HG03521 (cell line): ENCODE data around the gene IMMP2L.
"Not testable (repeated sequence)": the region's sequence is repeated elsewhere in the genome, so short reads cannot be mapped to it uniquely, and the experiment has no call there.

ENCODE experiments used
- ATAC-seq: cut with Tn5 transposase; IDR thresholded peaks from one replicate; pipeline ENCODE4 v1.9.1; 2021; ENCODE audit warnings: mild to moderate bottlenecking, moderate library complexity; ENCODE audit not compliant: unreplicated experiment

IMMP2L gene

DNA sequence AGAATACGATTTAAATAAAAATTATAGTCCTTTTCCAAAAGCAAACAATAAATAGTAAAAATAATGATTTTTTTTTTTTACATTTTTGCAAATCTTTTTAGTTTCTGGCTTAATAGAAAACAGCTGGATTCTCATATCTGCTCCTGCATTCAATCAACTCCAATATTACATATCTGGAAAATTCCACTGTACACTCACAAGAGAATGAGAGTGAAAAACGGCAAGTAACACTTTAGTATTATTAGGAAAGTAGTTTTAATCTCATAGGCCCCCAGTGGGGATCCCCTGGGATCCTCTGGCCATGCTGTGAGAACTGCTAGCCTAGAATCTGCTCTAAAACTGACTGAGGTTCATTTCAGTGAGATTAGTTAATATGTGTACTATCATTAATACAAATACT is 599.9 kb downstream of the IMMP2L start:
- ATAC-seq, result no peak

DNA sequence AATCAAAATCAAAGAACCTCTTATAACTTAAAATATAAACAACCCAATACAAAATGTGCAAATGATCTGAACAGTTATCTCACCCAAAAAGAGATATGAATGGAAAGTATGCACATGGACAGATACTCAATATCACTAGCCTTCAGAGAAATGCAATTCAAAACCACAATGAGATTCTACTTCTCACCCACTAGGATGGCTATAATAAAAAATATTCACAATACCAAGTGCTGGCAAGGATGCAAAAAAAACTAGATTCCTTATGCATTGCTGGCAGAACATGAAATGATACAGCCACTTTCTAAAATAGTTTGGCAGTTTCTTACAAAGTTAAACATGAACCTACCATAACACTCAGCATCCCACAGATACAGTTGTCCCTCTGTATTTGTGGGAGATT is 601.5 kb downstream of the IMMP2L start:
- ATAC-seq, result no peak

DNA sequence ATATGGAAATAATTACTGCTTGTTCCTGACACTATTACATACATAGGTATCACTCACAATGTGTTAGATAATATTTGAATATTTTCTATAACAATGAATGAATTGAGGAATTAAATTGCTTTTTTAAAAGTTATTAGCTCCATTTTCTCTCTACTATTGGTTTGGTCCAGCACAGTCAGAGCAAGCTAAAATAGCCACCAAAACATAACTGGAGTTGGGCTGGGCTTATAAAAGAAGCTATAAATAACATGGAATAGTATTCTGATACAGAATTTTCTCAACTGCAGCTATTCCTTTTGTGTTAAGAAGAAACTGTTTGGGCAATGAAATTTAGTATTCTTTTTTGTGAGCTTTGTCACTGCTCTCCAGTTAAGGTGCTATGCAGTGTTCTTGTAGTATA is 614.0 kb downstream of the IMMP2L start:
- ATAC-seq, result no peak

DNA sequence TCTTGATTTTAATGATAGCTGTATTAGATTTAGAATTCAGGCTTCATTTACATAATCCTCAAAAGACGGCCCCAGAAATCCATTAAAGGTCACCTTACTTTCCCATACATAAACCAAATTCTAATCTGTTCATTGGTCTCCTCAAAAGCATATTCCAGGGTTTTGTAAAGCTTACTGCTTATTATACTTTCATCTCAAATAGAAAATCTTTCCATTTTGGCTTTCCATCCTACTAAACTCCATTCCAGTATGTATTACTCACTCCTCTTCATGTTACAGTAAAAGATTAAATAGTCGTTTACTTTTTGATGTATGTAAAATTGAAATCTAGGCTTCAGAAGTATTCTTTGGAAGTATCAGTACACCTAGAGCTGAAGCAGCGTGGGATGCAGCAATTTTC is 614.9 kb downstream of the IMMP2L start:
- no peak for ATAC-seq

DNA sequence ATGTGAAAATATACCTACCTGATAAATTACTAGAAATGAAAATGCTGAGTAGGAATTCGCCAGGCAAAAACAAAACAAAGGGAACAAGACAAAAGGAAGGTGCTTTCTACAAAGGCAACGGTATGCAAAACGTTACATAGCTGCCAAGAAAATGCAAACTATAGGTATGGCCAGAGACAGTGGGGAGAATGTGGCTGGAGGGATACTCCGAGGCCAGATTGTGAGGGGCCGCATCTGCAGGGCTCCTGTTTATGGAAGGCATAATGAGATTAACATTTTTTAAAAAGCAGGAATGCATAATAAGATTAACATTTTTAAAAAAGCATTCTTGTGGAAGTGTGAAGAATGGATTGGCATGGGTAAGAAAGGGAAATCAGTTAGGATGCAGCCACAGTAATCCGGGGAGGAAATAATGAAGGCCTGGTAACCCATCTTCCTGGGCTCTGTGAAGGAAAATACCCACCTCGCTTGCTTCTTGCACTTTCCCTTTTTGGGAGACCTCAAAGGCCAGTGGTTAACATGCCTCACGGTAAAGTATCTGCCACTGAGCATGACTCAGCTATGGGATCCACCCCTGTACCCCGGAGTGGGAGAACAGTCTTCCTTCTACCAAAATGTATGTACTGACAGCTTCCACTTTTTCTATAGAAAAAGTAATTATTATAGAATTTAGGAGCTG is 617.2 kb downstream of the IMMP2L start:
- ATAC-seq, result no peak

DNA sequence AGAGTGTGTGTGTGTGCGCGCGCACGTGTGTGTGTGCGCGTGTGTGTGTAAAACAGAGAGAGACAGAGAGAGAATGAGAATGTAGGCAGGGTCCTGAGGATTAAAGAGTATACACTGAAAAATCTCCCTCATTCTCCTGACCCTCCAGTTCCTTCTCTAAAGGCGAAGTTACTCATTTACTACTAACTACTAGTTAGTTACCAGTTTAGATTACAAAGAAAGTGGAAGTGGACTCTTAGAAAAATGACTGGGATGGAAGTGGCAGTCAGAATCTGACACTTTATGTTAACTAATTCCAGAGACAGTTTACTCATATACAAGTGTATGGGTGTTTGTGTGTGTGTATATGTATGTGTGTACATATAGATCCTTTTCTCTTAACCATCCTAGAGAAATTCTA is 617.8 kb downstream of the IMMP2L start:
- no peak for ATAC-seq

DNA sequence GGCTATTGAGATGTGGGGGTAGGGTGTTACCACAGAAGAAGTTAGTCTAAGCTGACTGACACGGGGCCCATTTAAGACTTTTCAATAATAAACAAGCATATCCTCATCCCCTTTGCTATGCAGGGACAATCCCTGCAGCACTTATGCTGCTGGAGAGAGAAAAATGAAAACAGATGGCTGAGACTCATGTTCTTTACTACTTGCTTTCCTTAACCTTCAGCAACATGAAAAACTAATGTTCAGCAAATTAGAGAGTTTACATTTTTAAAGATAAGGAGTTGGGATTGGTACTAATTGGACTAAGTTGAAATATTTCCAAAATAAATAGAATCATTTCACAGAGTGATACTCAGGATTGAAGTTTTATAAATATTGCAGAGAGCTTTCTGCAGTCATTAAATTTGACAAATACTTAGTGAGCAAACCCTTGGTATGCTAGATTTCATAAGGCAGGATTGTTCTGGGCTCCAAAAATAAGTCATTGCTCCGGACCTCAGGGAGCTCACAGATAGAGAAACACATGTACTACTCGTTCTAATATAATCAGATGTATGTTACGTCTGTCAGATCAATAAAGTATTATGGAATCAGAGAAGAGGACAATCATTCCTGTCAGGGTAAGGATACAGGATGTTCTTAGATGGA is 618.5 kb downstream of the IMMP2L start:
- ATAC-seq, result no peak

DNA sequence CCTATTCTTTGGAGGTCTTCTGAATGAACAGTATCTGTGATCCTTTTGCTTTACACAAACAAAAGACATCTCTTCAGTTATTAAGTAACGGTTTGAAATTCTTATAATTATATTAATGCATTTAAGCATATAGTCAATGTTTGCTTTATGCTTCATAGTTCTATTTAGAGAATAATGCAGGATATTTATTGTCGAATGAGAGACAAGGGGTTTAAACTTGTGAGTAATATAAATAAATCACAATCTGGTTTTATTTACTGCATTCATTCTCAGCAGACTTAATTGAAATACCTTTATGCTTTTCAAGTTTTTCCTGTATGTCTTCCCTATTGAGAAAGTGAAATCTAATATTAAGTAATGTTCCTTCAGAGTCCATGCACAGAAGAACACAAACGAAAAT is 620.9 kb downstream of the IMMP2L start:
- ATAC-seq, result no peak

DNA sequence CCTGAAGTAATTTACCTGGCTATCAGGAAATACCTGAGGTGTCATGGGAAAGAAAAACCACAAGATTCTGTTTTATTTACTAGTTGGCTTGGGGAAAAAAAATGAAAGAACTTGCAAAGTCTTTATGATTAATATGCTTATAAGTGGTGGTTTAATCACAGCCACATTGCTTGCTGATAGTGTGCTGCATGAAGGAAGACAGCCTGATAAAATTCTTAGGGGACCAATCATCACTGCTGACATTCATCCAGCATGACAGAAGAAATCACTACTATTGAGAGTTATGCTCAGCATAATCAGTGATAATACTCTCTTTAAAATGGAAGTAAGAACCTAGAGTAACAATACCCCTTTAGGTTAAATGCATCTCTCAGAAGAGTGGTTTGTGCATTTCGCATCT is 621.5 kb downstream of the IMMP2L start:
- no peak for ATAC-seq

DNA sequence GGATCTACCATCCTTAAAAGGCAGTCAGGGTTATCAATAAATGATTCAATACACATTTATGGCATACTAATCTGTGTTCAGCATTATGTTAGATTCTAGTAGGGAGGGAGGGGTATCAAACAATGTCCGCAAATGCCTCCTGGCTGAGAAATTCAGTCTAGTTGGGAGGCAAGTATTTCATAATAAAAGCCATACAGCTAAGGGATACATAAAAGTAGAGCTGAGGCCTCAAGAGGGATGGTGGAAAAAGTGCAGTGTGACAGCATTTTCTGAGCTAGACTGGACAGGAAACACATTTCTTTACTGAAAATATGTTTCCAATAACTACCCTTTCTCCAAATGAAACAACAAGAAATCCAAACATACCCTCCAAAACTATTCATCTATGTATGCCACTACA is 624.1 kb downstream of the IMMP2L start:
- ATAC-seq, result no peak

DNA sequence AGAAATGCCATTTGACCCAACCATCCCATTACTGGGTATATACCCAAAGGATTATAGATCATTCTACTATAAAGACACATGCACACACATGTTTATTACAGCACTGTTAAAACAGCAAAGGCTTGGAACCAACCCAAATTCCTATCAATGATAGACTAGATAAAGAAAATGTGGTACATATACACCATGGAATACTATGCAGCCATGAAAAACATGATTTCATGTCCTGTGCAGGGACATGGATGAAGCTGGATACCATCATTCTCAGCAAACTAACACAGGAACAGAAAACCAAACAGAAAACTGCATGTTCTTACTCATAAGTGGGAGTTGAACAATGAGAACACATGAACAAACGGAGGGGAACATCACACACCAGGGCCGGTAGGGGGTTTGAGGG is 625.6 kb downstream of the IMMP2L start:
- ATAC-seq, result not testable (repeated sequence)

DNA sequence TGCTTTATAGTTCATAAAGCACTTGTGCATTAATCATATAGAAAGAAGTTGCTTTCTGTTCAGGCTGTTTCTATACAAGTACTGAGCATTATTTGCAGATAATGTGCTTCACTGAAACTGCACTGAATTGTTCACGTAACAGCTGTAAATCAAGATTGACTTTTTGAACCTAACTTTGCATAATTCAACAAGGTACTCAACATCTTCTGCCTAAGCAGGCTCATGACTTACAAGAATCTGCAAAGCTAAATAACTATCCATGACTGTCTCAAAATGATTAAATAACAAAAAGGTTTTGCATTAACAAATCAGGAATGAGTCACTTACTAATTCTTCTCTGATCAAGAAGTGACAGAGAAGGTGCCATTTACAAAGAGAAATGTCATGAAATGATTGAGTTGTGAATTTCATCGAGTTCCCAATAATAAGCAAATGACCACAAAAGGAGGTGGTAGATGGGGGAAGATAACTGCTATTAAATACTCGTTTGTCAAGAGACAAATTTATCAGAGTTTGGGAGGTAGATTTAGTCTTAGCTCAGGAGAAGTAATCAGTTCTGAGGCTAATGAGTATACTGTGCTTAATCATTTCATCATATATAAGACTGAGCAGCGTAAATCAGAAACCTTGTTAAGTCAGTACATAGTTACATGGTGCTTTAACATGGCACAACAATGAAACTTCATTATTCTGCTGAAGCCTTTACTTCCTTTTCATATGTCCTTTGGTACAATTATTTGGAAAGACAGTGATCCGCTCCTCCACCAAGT is 632.6 kb downstream of the IMMP2L start:
- ATAC-seq, result no peak

DNA sequence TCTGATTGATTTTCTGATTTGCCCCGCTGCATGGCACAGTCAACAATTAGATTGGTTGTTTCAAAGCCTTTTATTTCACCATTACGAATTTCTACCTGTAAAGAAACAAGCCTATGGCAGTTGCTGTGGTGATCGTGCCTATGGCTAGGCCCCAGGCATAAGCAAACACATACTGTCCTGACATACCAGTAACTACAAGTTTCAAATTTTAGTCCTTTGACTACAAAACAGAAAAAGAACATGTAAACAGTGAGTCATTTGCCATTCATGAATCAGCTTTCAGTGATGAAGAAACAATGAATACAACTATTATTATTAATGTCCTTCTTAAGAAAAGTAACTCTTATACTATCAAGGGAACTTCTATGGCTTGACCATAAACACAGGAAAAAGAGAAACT is 639.4 kb downstream of the IMMP2L start:
- ATAC-seq, result no peak

DNA sequence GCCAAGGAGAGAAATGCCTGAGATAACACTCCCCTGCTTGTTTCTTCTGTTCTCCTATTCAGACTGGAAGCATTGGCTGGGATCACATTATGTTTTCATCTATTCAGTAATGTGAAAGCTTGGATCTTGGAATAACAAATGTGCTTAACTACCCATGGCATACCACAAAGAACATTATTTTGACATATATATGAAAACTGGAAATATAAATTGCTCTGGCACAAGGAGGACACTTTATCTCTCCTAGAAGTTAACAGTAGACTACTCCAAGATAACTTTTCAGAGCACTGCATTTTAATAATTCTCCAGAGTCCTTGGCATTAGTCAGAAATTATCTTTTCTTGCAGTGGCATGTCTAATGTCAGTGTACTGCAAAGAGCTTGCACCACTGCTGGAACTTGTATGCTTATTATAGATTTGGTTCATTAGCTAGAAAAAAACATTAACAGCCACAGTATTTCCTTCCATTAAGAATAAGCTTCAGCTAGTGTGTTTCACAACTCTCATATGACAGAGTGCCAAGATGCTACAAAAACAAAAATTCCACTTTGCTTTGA is 640.6 kb downstream of the IMMP2L start:
- ATAC-seq, result no peak

DNA sequence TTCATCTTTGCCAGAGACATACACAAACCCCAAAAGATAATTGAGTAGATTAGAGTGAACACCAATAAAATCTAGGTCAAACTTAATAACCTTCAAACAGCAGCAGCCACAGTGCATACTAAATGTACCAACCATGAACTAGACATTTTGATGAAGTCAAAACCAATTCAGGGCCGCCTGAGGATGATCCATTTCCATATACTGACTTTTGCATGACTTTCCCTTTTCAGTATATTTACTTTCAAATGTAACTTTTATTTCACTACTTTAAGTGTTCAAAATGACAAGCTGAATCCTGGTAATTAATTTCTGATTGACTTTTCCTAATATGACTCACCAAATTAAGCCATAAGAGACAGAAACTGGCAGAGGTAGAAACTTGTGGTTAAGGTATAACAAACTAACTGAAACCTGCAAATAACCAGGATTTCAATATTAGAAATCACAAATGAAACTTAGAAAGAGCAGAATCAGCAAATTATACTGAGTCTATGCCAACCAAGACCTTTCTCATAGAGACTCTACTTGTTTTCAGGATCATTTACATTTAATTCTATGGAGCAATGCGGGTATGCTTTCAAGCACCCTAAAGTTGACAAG is 643.2 kb downstream of the IMMP2L start:
- peak; percentile 44 for ATAC-seq

DNA sequence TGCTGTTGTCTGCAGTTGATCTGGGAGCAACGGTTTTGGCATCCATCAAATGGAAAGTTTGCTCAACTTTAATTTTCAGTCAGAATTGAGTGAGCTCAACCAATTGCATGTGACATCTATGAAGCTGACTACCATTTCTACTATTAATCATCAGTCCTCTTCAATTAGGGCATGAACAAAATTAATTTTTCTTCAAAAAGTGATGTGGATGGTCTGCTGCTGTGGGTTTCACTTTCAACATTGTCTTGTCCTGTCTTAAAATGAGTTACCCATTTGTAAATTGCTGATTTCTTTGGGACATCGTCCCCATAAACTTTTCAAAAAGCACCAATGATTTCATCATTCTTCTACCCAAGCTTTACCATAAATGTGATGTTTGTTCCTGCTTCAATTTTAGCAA is 648.0 kb downstream of the IMMP2L start:
- ATAC-seq, result no peak

DNA sequence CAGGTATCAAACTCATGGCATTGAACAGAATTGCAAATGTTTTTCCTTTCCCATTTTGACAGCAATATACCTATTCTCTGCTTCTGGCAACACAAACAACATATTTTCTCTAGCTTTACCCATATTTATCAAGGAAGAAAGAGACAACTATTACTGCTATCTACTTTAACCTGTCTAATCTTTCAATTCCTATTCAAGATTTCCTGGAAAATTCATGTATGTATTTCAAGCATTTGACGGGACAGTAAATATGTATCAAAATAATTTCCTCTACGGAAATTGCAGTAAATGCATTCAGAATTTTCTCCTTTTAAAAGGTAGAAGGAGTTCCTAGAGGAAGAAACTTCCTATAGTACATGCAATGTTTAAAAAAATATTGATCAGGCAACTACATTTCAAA is 650.7 kb downstream of the IMMP2L start:
- ATAC-seq, result no peak

DNA sequence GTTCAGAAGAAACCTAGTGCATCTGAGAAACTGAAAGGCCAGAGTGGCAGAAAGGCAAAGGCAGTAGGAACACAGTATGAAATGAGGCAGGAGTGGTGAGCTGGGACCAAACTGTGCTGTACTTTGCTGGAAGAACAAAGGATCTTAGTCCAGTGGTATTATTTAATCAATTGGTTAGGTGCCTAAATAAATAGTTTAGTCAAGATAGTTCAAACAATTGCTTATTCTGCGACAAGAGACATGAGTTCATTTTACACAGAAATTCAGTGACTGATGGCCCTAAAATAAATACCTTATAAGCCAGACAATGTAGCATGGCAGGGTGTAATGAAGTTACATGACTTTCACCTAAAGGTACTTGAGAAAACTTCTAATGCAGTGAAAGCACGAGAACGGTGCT is 653.2 kb downstream of the IMMP2L start:
- no peak for ATAC-seq

DNA sequence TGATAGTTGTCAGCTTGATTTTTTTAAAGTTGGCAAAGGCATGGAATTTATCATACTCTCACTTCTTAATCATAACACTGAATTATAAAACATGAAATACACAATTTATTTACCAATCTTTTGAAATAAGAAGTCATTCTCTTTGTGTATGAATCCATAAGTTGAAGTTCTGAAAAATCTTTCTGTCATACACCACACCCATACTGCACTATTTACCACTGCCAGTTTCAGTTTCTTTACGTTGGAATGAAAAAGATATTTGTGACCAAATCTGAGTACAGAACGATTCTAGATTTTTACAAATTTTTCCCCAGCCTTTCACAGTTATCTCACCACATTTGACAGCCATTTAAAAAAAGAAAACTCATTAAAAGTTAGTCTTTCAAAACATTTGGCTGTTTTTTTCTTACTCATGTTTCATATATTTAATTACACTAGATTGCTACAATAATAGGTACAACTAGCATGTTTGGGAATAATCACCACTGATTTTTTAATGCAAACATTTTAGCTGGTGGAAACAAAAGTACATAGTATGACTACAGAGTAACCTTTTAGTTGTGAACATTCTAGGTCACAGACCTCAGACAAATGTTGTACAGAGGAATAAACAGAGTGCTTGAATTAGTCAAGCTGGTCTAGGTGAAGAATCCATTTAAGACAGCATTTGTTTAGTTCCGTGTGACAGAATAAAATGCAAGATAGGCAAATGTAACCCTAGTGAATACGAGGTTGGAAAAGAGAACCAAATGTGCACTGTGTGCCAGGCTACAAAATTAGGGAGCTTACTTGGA is 656.3 kb downstream of the IMMP2L start:
- ATAC-seq, result no peak

DNA sequence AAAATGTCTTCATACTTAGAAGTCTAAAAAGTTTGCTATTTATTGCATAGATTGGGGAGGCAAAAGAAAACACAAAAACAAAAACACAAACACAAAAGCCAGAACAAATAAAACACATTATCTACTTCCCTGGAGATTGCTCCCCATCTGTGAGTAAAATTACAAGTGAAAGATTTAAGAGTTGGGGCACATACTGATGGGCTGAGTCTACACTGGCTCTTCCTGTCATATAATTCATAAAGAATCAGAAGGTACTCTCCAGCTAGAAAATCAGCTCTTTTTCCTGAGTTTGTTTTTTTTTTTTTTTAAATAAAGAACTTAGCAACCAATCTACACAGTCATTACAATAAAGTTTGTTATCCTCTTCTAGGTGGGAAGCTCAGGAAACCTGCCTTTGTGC is 663.8 kb downstream of the IMMP2L start:
- no peak for ATAC-seq

DNA sequence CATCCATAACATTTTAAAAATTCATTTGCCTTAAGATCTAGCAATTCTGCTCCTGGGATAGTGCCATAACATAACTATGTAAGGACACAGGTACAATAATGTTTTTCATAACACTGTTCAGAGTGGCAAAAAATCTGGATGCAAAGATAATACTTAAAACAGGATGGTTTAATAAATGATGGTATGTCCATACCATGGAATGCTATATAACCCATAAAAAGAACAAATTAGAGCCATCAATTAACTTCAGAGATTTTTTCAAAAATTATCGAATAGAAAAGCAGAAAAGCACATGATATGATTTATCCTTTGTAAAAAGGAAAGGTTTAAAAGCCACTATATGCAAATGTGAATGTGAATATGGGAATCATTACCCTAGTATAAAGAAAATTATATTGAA is 664.8 kb downstream of the IMMP2L start:
- ATAC-seq, result no peak
